ENCODE data around the gene PAWR. TPM values are rescaled to one million over a fixed set of nuclear protein-coding genes. Genes with fewer than 3 reads are reported as not detected.
A peak's percentile ranks its signal among the peaks of the same experiment; 100 is the strongest.
"Not testable (repeated sequence)": the region's sequence is repeated elsewhere in the genome, so short reads cannot be mapped to it uniquely, and the experiment has no call there.

Gene PAWR
- total and polyA plus RNA-seq, 2 of the 13 experiments (the other 11 are each of a cell fraction or from before 2014, with no cell fraction given): 29.1 to 36.1 TPM

- 0 out of 2 replicates have a peak, but pooled peaks have one; percentile 44 for TF ChIP-seq ZNF121 (CRISPR knock-in tag; IDR thresholded peaks at IDR 0.05)
- DNase-seq (ENCODE audit: low spot score); CTCF ChIA-PET (ENCODE audit: low intra/inter-chr PET ratio, low total read pairs); FAIRE-seq; H3K9me3 ChIP-seq (ENCODE audit: low read length); POLR2A ChIA-PET; ATAC-seq; BruUV-seq (replicated peaks); H2AFZ ChIP-seq (ENCODE audit: low read length); H3K9ac ChIP-seq (ENCODE audit: insufficient read depth, low read depth, low read length); H3K27ac ChIP-seq (ENCODE audit: extremely low read length, insufficient read depth, low read length); H3K36me3 ChIP-seq (replicated peaks in 1 of 2; ENCODE audit: control insufficient read depth in 1 of 2, insufficient read depth in 2 of 2, low read length in 2 of 2); H3K27me3 ChIP-seq (ENCODE audit: control insufficient read depth in 1 of 2, insufficient read depth in 2 of 2, low read length in 2 of 2): not testable (repeated sequence)
- Histone ChIP-seq H4K20me1 (ENCODE audit: insufficient read depth, low read length) (peaks cover 91% of the 10 kb centered on the region), H3K4me3 (replicated peaks in 1 of 3; ENCODE audit: insufficient read depth in 1 of 3, low read depth in 2 of 3, low read length in 3 of 3) (peak overlapping the region in 1 of 3 experiments; percentile 35; a peak in 2 of 6 replicates), H3K4me2 (ENCODE audit: low read depth, low read length) (peak overlapping the region; percentile 73), H3K79me2 (ENCODE audit: insufficient read depth, low read length) (peaks cover 100% of the 10 kb centered on the region), H3K4me1 (ENCODE audit: insufficient read depth, low read length) (peaks cover 58% of the 10 kb centered on the region)
- in situ Hi-C loops (cut with HindIII; ENCODE audit: extremely low pct_ligation_motif_present, low pct_unique_long_range_greater_than_20kb) (loop anchor here (25.0 kb wide), 1 partner anchor 122 kb away; no protein-coding TSS in a partner anchor), intact Hi-C loops (cut with micrococcal nuclease; ENCODE audit: unreplicated experiment) (loop anchor here (2.0 kb wide), 1 partner anchor 22 kb away; no protein-coding TSS in a partner anchor)
- 92% methylated on average over 5 of the region's 5 CpGs for WGBS (ENCODE audit: low lambda C conversion rate)
Measured at GRCh38 chr12:79684338-79684737, 6.4 kb downstream of the PAWR start.

- H3K9me3 ChIP-seq (ENCODE audit: low read length): no peaks in the 10 kb centered on the region
- intact Hi-C loops (cut with micrococcal nuclease; ENCODE audit: unreplicated experiment) (no loop called here), in situ Hi-C loops (cut with HindIII; ENCODE audit: extremely low pct_ligation_motif_present, low pct_unique_long_range_greater_than_20kb) (loop anchor here (25.0 kb wide), 1 partner anchor 120 kb away; no protein-coding TSS in a partner anchor)
- CTCF ChIA-PET (ENCODE audit: low intra/inter-chr PET ratio, low total read pairs): no interaction called here
- H3K4me1 ChIP-seq (ENCODE audit: insufficient read depth, low read length): peaks cover 69% of the 10 kb centered on the region
- BruUV-seq (replicated peaks): no TSS peak
- no peaks in the 10 kb centered on the region for H3K27me3 ChIP-seq (ENCODE audit: control insufficient read depth in 1 of 2, insufficient read depth in 2 of 2, low read length in 2 of 2)
- TF ChIP-seq ONECUT2 (CRISPR knock-in tag; IDR thresholded peaks at IDR 0.05) (0 out of 2 replicates have a peak, but pooled peaks have one; percentile 50), MAFK (conservative IDR thresholded peaks at IDR 0.05 in 1 of 2, IDR thresholded peaks at IDR 0.05 in 1 of 2; ENCODE audit: low read length in 2 of 2) (peak; percentile 78 to 84), MAFF (IDR thresholded peaks at IDR 0.05; ENCODE audit: low read depth, low read length) (peak; percentile 79), SRF (IDR thresholded peaks at IDR 0.05; ENCODE audit: low read depth, low read length) (peak; percentile 28; the same call in 1 of the 2 replicates), ZBTB7B (CRISPR knock-in tag; IDR thresholded peaks at IDR 0.05) (no peak), TFDP2 (CRISPR knock-in tag; IDR thresholded peaks at IDR 0.05) (no peak), ZNF652 (CRISPR knock-in tag; IDR thresholded peaks at IDR 0.05; ENCODE audit: borderline replicate concordance, low read depth) (peak; percentile 50; the same call in 1 of the 2 replicates), ZFP36L2 (CRISPR knock-in tag; IDR thresholded peaks at IDR 0.05) (no peak)
- H3K27ac ChIP-seq (ENCODE audit: extremely low read length, insufficient read depth, low read length): no peak overlapping the region
- ATAC-seq: peak; percentile 28; the same call in 1 of the 3 replicates
- peak overlapping the region; percentile 36 for H3K4me2 ChIP-seq (ENCODE audit: low read depth, low read length)
- peaks cover 1 to 18% of the 10 kb centered on the region in 2 experiments; a peak in 3 of 5 replicates for H3K36me3 ChIP-seq (replicated peaks in 1 of 2; ENCODE audit: control insufficient read depth in 1 of 2, insufficient read depth in 2 of 2, low read length in 2 of 2)
- DNase-seq (ENCODE audit: low spot score): no peak
- WGBS (ENCODE audit: low lambda C conversion rate): 63% methylated on average over 1 of the region's 1 CpG
- peaks cover 97% of the 10 kb centered on the region for H4K20me1 ChIP-seq (ENCODE audit: insufficient read depth, low read length)
- no peak overlapping the region for H2AFZ ChIP-seq (ENCODE audit: low read length)
- no peak overlapping the region for H3K9ac ChIP-seq (ENCODE audit: insufficient read depth, low read depth, low read length)
- POLR2A ChIA-PET: interaction anchor here (0.9 kb wide), 1 partner anchor 8 kb away, joined by 3 read pairs; the partner anchor contains the start of gene PAWR
- no peak overlapping the region for H3K4me3 ChIP-seq (replicated peaks in 1 of 3; ENCODE audit: insufficient read depth in 1 of 3, low read depth in 2 of 3, low read length in 3 of 3)
- no peak for FAIRE-seq
- H3K79me2 ChIP-seq (ENCODE audit: insufficient read depth, low read length): peaks cover 100% of the 10 kb centered on the region
Measured at GRCh38 chr12:79682593-79682992, 8.2 kb downstream of the PAWR start.
